ENCODE data around the gene FIZ1.
A peak's percentile ranks its signal among the peaks of the same experiment; 100 is the strongest.

The FIZ1 gene, protein sequence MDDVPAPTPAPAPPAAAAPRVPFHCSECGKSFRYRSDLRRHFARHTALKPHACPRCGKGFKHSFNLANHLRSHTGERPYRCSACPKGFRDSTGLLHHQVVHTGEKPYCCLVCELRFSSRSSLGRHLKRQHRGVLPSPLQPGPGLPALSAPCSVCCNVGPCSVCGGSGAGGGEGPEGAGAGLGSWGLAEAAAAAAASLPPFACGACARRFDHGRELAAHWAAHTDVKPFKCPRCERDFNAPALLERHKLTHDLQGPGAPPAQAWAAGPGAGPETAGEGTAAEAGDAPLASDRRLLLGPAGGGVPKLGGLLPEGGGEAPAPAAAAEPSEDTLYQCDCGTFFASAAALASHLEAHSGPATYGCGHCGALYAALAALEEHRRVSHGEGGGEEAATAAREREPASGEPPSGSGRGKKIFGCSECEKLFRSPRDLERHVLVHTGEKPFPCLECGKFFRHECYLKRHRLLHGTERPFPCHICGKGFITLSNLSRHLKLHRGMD

DNA sequence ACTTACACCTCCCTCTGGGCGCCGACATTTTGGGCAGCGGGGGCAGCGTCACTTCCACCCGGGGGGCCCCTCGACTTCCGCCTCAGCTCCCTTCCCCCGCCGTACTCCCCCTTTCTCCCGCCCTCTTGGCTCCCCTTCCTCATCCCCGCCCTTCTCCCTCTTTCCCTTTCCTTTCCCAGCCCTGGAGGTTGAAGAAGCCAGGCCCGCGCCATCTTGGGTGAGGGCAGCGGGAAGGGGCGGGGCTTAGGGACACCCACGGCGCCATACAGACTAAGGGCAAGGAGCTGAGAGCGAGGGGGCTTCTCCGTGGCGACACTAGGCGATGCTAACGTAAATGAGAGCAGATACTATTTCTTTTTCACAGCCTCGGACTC lies at the start of gene FIZ1:
Gene FIZ1 (minus strand): TSS at position 50 of the 374 bp plus-strand sequence. CDS start 1,652 bp downstream, outside the sequence.
- CTCF ChIA-PET, result interaction anchor here (1.6 to 2.9 kb wide), 2 partner anchors 12 to 83 kb away, joined by 6 to 15 read pairs; no protein-coding TSS in a partner anchor
- TF ChIP-seq, protein P1, sequence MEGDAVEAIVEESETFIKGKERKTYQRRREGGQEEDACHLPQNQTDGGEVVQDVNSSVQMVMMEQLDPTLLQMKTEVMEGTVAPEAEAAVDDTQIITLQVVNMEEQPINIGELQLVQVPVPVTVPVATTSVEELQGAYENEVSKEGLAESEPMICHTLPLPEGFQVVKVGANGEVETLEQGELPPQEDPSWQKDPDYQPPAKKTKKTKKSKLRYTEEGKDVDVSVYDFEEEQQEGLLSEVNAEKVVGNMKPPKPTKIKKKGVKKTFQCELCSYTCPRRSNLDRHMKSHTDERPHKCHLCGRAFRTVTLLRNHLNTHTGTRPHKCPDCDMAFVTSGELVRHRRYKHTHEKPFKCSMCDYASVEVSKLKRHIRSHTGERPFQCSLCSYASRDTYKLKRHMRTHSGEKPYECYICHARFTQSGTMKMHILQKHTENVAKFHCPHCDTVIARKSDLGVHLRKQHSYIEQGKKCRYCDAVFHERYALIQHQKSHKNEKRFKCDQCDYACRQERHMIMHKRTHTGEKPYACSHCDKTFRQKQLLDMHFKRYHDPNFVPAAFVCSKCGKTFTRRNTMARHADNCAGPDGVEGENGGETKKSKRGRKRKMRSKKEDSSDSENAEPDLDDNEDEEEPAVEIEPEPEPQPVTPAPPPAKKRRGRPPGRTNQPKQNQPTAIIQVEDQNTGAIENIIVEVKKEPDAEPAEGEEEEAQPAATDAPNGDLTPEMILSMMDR (IDR thresholded peaks at IDR 0.05; ENCODE audit: insufficient read depth, low read length, missing control alignments), result no peak
- POLR2A ChIA-PET, result interaction anchor here (0.7 to 1.6 kb wide), 10 partner anchors 12 to 210 kb away, joined by 3 to 6 read pairs (median 4); partner anchors contain the start of genes UBE2S and ZNF784
- DNase-seq (ENCODE audit: low read depth, low spot score), result peak; percentile 88
- peak within 1 kb of the TSS; percentile 87 for H3K4me3 ChIP-seq (ENCODE audit: low read depth, low read length)

DNA sequence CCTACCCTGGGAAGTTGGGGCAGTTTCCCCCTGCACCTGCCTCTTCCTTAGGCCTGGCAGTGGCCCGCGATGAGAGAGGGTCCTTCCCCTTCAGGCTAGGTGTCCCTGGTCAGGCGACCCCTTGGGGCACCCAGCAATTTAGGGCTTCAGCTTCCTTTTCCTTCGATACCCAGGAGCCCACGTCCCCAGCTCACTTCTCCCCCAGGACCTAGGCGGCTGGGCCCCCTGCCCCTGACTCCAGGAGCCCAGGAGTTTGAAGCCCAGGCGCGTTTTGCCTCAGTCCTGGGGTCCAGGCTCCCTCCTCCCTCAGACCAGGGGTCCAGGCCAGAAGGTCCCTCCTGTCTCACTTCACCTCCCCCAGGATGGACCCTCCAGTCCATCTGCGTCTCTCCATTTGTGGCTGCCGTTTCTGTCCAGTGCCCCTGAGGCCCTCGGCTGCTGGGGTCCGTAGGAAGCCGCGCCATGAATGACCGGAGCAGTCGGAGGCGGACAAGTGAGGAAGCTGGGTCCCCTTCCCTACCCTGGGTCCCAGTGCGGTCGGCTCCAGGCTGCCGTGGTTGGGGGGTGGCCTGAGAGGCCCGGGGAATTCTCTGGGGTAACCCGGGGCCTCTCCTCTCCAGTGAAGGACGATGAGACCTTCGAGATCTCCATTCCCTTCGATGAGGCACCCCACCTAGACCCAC lies 49.4 kb upstream of the FIZ1 start:
- peak overlapping the region; percentile 84 for H3K4me3 ChIP-seq (ENCODE audit: low read depth, low read length)
- TF ChIP-seq, protein P1 (IDR thresholded peaks at IDR 0.05; ENCODE audit: insufficient read depth, low read length, missing control alignments), result no peak
- no peak for DNase-seq (ENCODE audit: low read depth, low spot score)
- CTCF ChIA-PET, result interaction anchor here (0.9 to 5.7 kb wide), 5 partner anchors 11 to 24 kb away, joined by 3 to 51 read pairs (median 5); no protein-coding TSS in a partner anchor
- POLR2A ChIA-PET, result interaction anchor here (0.6 kb wide), 1 partner anchor 74 kb away, joined by 3 read pairs; no protein-coding TSS in a partner anchor

DNA sequence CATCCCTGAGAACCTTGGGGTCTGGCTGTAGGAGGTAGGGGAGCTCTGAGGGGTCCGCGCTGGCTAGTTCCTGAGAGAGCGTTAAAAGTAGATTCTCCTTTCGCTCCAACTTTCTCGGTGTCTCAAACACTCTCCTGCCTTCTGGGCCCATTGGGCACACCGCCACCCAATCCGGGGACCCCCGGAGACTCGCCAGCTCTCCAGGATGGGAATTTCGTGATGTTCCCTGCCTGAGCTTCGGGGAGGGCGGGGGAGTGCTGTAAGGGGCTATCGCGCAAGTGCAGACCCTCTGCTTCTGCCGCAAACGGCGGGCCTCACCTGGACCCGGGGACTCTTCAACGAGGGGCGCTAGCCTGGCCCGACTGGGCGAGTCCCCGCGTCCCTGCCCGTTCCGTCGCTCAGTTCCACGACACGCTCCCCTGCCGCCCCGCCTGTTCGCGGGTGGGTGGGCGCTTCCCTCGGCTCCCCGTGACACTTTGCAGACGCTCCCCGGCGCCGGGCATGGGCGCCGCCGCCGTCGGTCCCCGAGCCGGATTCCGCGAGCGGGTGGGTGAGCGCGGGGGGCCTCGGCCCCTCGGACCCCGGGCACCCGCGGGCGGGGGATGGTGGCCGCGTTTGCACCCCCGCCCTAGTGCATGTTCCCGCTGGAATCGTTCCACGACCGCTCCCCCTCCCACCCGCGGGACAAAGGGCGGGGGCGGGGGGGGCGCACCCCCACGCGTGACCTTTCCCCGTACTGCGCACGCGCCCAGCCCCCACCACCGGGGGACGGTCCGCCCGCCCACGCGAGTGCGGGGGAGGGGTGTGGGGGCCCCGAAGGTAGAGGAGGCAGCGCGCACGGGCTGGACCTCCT lies 48.6 kb upstream of the FIZ1 start, which contains the start of gene CCDC106:
Gene CCDC106 (plus strand): TSS at position 481 of the 853 bp plus-strand sequence. CDS start 835 bp downstream, outside the sequence.
- CTCF ChIA-PET, result interaction anchor here (1.1 to 5.7 kb wide), 5 partner anchors 12 to 180 kb away, joined by 3 to 51 read pairs (median 9); no protein-coding TSS in a partner anchor
- POLR2A ChIA-PET, result interaction anchor here (0.6 to 0.7 kb wide), 2 partner anchors 13 to 74 kb away, joined by 3 read pairs; no protein-coding TSS in a partner anchor
- no peak for DNase-seq (ENCODE audit: low read depth, low spot score)
- TF ChIP-seq, protein P1 (IDR thresholded peaks at IDR 0.05; ENCODE audit: insufficient read depth, low read length, missing control alignments), result no peak
- H3K4me3 ChIP-seq (ENCODE audit: low read depth, low read length), result peak within 1 kb of the TSS; percentile 84

DNA sequence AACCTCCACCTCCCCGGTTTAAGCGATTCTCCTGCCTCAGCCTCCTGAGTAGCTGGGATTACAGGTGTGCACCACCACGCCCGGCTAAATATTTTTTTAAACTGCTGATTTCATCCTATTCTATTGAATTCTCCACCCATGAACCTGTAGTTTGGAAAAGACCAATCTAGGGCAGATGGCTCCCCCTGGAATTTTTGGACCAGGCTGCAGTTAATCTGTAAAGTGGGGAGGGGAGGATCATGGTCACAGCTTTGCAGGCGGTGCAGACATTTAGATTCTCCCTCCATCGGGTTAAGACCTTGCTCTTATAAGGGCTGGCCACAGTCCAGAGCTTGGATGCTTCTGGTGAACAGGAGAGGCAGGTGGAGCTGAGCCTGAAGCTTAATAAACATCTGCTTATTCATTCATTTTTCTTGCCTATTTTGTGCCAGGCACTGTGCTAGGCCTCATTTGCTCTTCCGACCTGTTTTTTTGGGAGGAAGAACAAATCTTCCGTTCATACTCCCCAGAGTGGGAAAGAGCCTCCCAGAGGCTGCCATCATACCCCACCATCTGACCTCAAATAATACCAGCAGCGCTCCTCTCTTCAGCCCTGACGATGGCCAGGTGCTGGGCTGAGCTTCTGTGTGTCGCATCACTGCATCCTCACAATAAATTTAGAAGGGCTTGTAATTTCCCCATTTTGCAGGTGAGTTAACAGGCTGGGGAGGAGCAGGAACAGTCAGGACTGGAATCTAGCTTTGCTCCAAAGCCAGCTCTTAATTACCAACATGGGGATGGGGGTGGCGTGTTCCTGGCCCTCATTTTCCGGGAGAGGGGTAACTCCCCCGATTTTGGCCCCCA lies 47.8 kb upstream of the FIZ1 start:
- DNase-seq (ENCODE audit: low read depth, low spot score), result no peak
- ChIA-PET CTCF (interaction anchor here (1.1 to 5.7 kb wide), 5 partner anchors 11 to 179 kb away, joined by 3 to 51 read pairs (median 9); no protein-coding TSS in a partner anchor), POLR2A (interaction anchor here (0.5 to 1.0 kb wide), 3 partner anchors 9 to 23 kb away, joined by 3 read pairs; partner anchors contain the start of gene ZNF784)
- TF ChIP-seq, protein P1 (IDR thresholded peaks at IDR 0.05; ENCODE audit: insufficient read depth, low read length, missing control alignments), result no peak
- peak overlapping the region; percentile 84 for H3K4me3 ChIP-seq (ENCODE audit: low read depth, low read length)

DNA sequence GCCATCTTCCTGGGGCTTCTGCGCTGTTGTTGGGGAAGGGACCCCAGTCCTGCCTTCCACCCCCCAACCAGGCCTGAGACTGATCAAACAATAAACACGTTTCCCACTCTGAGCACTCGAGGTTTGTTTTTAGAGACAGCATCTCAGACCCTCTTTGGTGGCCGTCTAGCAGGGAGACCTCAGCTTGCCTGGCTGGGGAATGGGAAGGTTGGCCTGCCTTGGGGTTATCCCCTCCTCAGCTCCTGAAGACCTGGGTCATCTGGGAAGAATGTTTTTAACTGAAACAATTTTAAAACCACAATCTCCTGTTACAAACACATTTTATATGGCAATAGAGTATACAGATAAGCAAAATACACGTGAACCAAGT lies 46.2 kb upstream of the FIZ1 start:
- no peak overlapping the region for H3K4me3 ChIP-seq (ENCODE audit: low read depth, low read length)
- DNase-seq (ENCODE audit: low read depth, low spot score), result no peak
- POLR2A ChIA-PET, result no interaction called here
- TF ChIP-seq, protein P1 (IDR thresholded peaks at IDR 0.05; ENCODE audit: insufficient read depth, low read length, missing control alignments), result no peak
- CTCF ChIA-PET, result interaction anchor here (1.4 to 5.7 kb wide), 5 partner anchors 8 to 26 kb away, joined by 4 to 51 read pairs (median 9); partner anchors contain the start of gene U2AF2
